Loucy (cell line): ENCODE results near the gene MROH8.

Source experiments
- CTCF ChIP-seq: fragments of 200-600 bp; sonication (generic); conservative IDR thresholded peaks from 2 replicates; pipeline ENCODE4 v1.5.1; 2014; ENCODE audit warnings: mild to moderate bottlenecking, antibody characterized with exemption, low read length
- EZH2phosphoT487 ChIP-seq: fragments of 200-600 bp; IDR thresholded peaks from 2 replicates; pipeline ENCODE4 v1.6.1; 2018; ENCODE audit warnings: antibody characterized with exemption, mild to moderate bottlenecking, moderate library complexity, borderline replicate concordance

GRCh38 chr20:37200376-37200775, 21.0 kb upstream of the MROH8 start:
- TF ChIP-seq CTCF = no peak
- TF ChIP-seq EZH2phosphoT487 = no peak
